Liver (tissue), 9 donors: ENCODE data around the gene COMMD3. TPM values are rescaled to one million over a fixed set of nuclear protein-coding genes. Genes with fewer than 3 reads are reported as not detected.

ENCODE experiments used
- DNase-seq: peaks from one replicate; pipeline ENCODE4 v3.0.0-alpha.2; 2017; ENCODE audit warnings: low spot score
- H3K27ac ChIP-seq, 2 donors: one replicate each; pipeline ENCODE4 v1.7.0; 2013; ENCODE audit warnings: inconsistent platforms in 2 of 2, low read length in 2 of 2, control low read depth in 1 of 2, low read depth in 1 of 2, mild to moderate bottlenecking in 1 of 2
- H3K27me3 ChIP-seq, 4 donors: one replicate each; pipeline versions ENCODE4 v1.6.1 to v1.7.0; 2013; ENCODE audit warnings: low read length in 3 of 4, inconsistent platforms in 1 of 4, mild to moderate bottlenecking in 1 of 4, moderate library complexity in 1 of 4; ENCODE audit not compliant: control insufficient read depth in 4 of 4, insufficient read depth in 4 of 4
- H3K36me3 ChIP-seq, 4 donors: one replicate each; pipeline versions ENCODE4 v1.6.1 to v1.7.0; 2013; ENCODE audit warnings: low read length in 3 of 4, mild to moderate bottlenecking in 3 of 4, low read depth in 1 of 4, moderate library complexity in 1 of 4; ENCODE audit not compliant: control insufficient read depth in 4 of 4, insufficient read depth in 3 of 4
- H3K4me1 ChIP-seq, 4 donors: one replicate each; pipeline versions ENCODE4 v1.6.1 to v1.7.0; 2013; ENCODE audit warnings: low read length in 3 of 4, mild to moderate bottlenecking in 3 of 4, moderate library complexity in 1 of 4; ENCODE audit not compliant: control insufficient read depth in 4 of 4, insufficient read depth in 4 of 4
- H3K4me3 ChIP-seq, 3 donors: one replicate each; pipeline versions ENCODE4 v1.6.1 to v1.7.0; 2013; ENCODE audit warnings: low read length in 3 of 3, control low read depth in 1 of 3, low read depth in 1 of 3, mild to moderate bottlenecking in 1 of 3
- H3K9ac ChIP-seq, 2 donors: one replicate each; pipeline ENCODE4 v1.7.0; 2013; ENCODE audit warnings: low read length in 2 of 2, mild to moderate bottlenecking in 2 of 2, moderate library complexity in 2 of 2, control low read depth in 1 of 2, low read depth in 1 of 2
- H3K9me3 ChIP-seq, 4 donors: one replicate each; pipeline versions ENCODE4 v1.6.1 to v1.7.0; 2013; ENCODE audit warnings: low read length in 3 of 4; ENCODE audit not compliant: control insufficient read depth in 4 of 4
- EGR1 ChIP-seq, 2 donors: IDR thresholded peaks; 2 replicates each; pipeline ENCODE4 v1.6.1; 2016 to 2018; ENCODE audit warnings: antibody characterized with exemption in 2 of 2, low read depth in 2 of 2
- FOXA1 ChIP-seq: IDR thresholded peaks from 2 replicates; pipeline ENCODE4 v1.6.1; 2016; ENCODE audit warnings: antibody characterized with exemption
- FOXA2 ChIP-seq: IDR thresholded peaks from 2 replicates; pipeline ENCODE4 v1.6.1; 2016; ENCODE audit warnings: antibody characterized with exemption
- GABPA ChIP-seq, 2 donors: IDR thresholded peaks in 1 of 2; conservative IDR thresholded peaks in 1 of 2; 2 replicates each; pipeline ENCODE4 v1.6.1; 2016; ENCODE audit warnings: antibody characterized with exemption in 2 of 2, mild to moderate bottlenecking in 1 of 2, moderate library complexity in 1 of 2
- HNF4A ChIP-seq, 2 donors: conservative IDR thresholded peaks; 2 replicates each; pipeline ENCODE4 v1.6.1; 2016; ENCODE audit warnings: antibody characterized with exemption in 2 of 2, mild to moderate bottlenecking in 2 of 2
- HNF4G ChIP-seq: IDR thresholded peaks from 2 replicates; pipeline ENCODE4 v1.6.1; 2016; ENCODE audit warnings: antibody characterized with exemption
- JUND ChIP-seq, 2 donors: IDR thresholded peaks; 2 replicates each; pipeline ENCODE4 v1.6.1; 2016; ENCODE audit warnings: antibody characterized with exemption in 2 of 2
- MAX ChIP-seq: IDR thresholded peaks from 2 replicates; pipeline ENCODE4 v1.6.1; 2016; ENCODE audit warnings: antibody characterized with exemption
- NR2F2 ChIP-seq: IDR thresholded peaks from 2 replicates; pipeline ENCODE4 v1.6.1; 2016; ENCODE audit warnings: antibody characterized with exemption
- RAD21 ChIP-seq, 2 donors: IDR thresholded peaks; 2 replicates each; pipeline ENCODE4 v1.6.1; 2016; ENCODE audit warnings: antibody characterized with exemption in 2 of 2, mild to moderate bottlenecking in 2 of 2
- REST ChIP-seq: IDR thresholded peaks from 2 replicates; pipeline ENCODE4 v1.6.1; 2016; ENCODE audit warnings: antibody characterized with exemption, mild to moderate bottlenecking
- RXRA ChIP-seq, 2 donors: IDR thresholded peaks; 2 replicates each; pipeline ENCODE4 v1.6.1; 2017 to 2018; ENCODE audit warnings: antibody characterized with exemption in 2 of 2, mild to moderate bottlenecking in 1 of 2
- TAF1 ChIP-seq: conservative IDR thresholded peaks from 2 replicates; pipeline ENCODE4 v1.6.1; 2016; ENCODE audit warnings: antibody characterized with exemption, mild to moderate bottlenecking
- YY1 ChIP-seq: IDR thresholded peaks from 2 replicates; pipeline ENCODE4 v1.6.1; 2016; ENCODE audit warnings: antibody characterized with exemption, mild to moderate bottlenecking
- WGBS: extraction: QIAGEN DNeasy Blood & Tissue Kit; methylation state at CpG from one replicate; pipeline ENCODE4 v1.1.7; 2013; 5-methylcytosine and 5-hydroxymethylcytosine counted together
- polyA plus RNA-seq, 2 donors: library from polyadenylated mRNA; stranded (reverse) in 1 of 2; unstranded in 1 of 2; fragments of 200-250 nt in 1 of 2; fragments of >200 nt in 1 of 2; fragmentation: Nextera tagmentation in 1 of 2; extraction: Ambion mirVana in 1 of 2; gene quantifications; one replicate each; pipeline versions ENCODE4 v1.2.1 to v1.2.3, GENCODE V29; 2013 to 2015
- total RNA-seq, 2 donors: library from RNA; depleted of rRNA; stranded (reverse); fragments of >200 nt; gene quantifications; one replicate each; pipeline ENCODE4 v1.2.3, GENCODE V29; 2014
- TF ChIP-seq, protein P1 (sequence below): IDR thresholded peaks from 2 replicates; pipeline ENCODE4 v1.6.1; 2016; ENCODE audit warnings: antibody characterized with exemption
- TF ChIP-seq, protein P2 (sequence below): fragments of 150-350 bp; IDR thresholded peaks from 2 replicates; pipeline ENCODE4 v1.5.1; 2017; ENCODE audit warnings: improper control_type of control experiment, low read depth, low read length; ENCODE audit not compliant: missing input control
- donor health status: healthy.
- donor health status: healthy.
- donor health status: healthy.
- donor health status: healthy.
- donor health status: healthy.

COMMD3 gene
- total and polyA plus RNA-seq, 4 donors = 18.3 to 62.0 (median 25.8) TPM

DNA sequence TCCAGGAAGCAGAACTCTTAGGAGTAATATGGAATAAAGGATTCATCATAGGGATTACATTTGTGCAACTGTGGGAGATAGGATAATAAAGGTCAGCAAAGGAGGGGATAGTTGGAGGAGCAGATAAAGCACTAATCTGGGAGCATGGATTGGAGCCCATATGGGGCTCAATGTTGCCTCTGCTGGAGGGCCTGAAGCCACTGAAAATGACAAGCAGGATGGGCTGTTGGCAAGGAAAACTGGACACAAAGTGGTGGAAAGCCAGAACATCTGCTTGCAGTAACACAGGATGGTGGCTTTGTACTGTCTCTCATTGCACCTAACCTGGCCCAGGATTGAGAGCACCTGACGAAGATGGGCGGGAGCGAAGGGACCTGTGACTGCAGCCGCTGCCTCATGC, 15.0 kb upstream of the COMMD3 start:
- Histone ChIP-seq H3K27me3 (peaks cover 0 to 3% (median 0%) of the 10 kb centered on the region in 4 donors), H3K9me3 (peaks cover 0 to 8% (median 0%) of the 10 kb centered on the region in 4 donors), H3K9ac (no peak overlapping the region), H3K36me3 (no peaks in the 10 kb centered on the region), H3K27ac (no peak overlapping the region), H3K4me3 (no peak overlapping the region), H3K4me1 (no peaks in the 10 kb centered on the region)
- 97% methylated on average over 4 of the region's 4 CpGs for WGBS
- no peak for DNase-seq
- TF ChIP-seq MAX = no peak
- no peak for TF ChIP-seq JUND (IDR thresholded peaks at IDR 0.05)
- no peak for TF ChIP-seq REST
- TF ChIP-seq, protein P1, sequence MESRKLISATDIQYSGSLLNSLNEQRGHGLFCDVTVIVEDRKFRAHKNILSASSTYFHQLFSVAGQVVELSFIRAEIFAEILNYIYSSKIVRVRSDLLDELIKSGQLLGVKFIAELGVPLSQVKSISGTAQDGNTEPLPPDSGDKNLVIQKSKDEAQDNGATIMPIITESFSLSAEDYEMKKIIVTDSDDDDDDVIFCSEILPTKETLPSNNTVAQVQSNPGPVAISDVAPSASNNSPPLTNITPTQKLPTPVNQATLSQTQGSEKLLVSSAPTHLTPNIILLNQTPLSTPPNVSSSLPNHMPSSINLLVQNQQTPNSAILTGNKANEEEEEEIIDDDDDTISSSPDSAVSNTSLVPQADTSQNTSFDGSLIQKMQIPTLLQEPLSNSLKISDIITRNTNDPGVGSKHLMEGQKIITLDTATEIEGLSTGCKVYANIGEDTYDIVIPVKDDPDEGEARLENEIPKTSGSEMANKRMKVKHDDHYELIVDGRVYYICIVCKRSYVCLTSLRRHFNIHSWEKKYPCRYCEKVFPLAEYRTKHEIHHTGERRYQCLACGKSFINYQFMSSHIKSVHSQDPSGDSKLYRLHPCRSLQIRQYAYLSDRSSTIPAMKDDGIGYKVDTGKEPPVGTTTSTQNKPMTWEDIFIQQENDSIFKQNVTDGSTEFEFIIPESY = no peak
- no peak for TF ChIP-seq HNF4G
- no peak for TF ChIP-seq FOXA1
- no peak for TF ChIP-seq NR2F2
- TF ChIP-seq, protein P2, sequence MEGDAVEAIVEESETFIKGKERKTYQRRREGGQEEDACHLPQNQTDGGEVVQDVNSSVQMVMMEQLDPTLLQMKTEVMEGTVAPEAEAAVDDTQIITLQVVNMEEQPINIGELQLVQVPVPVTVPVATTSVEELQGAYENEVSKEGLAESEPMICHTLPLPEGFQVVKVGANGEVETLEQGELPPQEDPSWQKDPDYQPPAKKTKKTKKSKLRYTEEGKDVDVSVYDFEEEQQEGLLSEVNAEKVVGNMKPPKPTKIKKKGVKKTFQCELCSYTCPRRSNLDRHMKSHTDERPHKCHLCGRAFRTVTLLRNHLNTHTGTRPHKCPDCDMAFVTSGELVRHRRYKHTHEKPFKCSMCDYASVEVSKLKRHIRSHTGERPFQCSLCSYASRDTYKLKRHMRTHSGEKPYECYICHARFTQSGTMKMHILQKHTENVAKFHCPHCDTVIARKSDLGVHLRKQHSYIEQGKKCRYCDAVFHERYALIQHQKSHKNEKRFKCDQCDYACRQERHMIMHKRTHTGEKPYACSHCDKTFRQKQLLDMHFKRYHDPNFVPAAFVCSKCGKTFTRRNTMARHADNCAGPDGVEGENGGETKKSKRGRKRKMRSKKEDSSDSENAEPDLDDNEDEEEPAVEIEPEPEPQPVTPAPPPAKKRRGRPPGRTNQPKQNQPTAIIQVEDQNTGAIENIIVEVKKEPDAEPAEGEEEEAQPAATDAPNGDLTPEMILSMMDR = no peak
- no peak for TF ChIP-seq EGR1 (IDR thresholded peaks at IDR 0.05; ENCODE audit: low read depth in 2 of 2)
- no peak for TF ChIP-seq RAD21 (IDR thresholded peaks at IDR 0.05)
- TF ChIP-seq HNF4A (conservative IDR thresholded peaks at IDR 0.05) = no peak
- no peak for TF ChIP-seq RXRA (IDR thresholded peaks at IDR 0.05)
- no peak for TF ChIP-seq GABPA (IDR thresholded peaks at IDR 0.05 in 1 of 2, conservative IDR thresholded peaks at IDR 0.05 in 1 of 2)
- no peak for TF ChIP-seq YY1
- no peak for TF ChIP-seq FOXA2
- TF ChIP-seq TAF1 = no peak

DNA sequence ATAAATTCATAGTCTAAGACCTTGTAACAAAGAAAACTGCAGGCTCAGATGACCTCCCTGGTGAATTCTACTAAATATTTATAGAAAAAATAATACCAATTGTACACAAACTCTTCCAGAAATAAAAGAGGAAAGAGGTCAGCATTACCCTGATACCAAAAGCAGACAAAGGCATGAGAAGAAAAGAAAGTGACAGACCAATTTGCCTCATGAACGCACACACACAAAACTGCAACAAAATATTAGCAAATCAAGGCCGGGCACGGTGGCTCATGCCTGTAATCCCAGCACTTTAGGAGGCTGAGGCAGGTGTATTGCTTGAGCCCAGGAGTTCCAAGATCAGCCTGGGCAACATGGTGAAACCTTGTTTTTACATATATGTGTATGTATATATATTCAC, 12.7 kb upstream of the COMMD3 start:
- 93% methylated on average over 3 of the region's 3 CpGs for WGBS
- H3K9ac ChIP-seq = no peak overlapping the region
- H3K9me3 ChIP-seq = peaks cover 0 to 8% (median 0%) of the 10 kb centered on the region in 4 donors
- H3K4me1 ChIP-seq = no peaks in the 10 kb centered on the region
- no peak overlapping the region for H3K27ac ChIP-seq
- H3K4me3 ChIP-seq = no peak overlapping the region
- TF ChIP-seq NR2F2 (no peak), FOXA2 (no peak), RXRA (IDR thresholded peaks at IDR 0.05) (no peak), RAD21 (IDR thresholded peaks at IDR 0.05) (no peak), EGR1 (IDR thresholded peaks at IDR 0.05; ENCODE audit: low read depth in 2 of 2) (no peak), YY1 (no peak), MAX (no peak)
- TF ChIP-seq, protein P1 = no peak
- TF ChIP-seq, protein P2 = no peak
- no peak for DNase-seq
- peaks cover 0 to 3% (median 0%) of the 10 kb centered on the region in 4 donors for H3K27me3 ChIP-seq
- no peaks in the 10 kb centered on the region for H3K36me3 ChIP-seq
